Skeletal muscle satellite cell (primary cell): ENCODE results near the gene MMP13.

Source experiments
- H3K27me3 ChIP-seq: 2 replicates; pipeline ENCODE4 v1.7.0; 2013; ENCODE audit warnings: low read length; ENCODE audit not compliant: control insufficient read depth, insufficient read depth
- H3K36me3 ChIP-seq: 2 replicates; pipeline ENCODE4 v1.7.0; 2013; ENCODE audit warnings: mild to moderate bottlenecking, control low read depth, low read length; ENCODE audit not compliant: insufficient read depth
- H3K4me1 ChIP-seq: 2 replicates; pipeline ENCODE4 v1.7.0; 2013; ENCODE audit warnings: low read length; ENCODE audit not compliant: control insufficient read depth, insufficient read depth
- H3K4me2 ChIP-seq: 2 replicates; pipeline ENCODE4 v1.7.0; 2013; ENCODE audit warnings: mild to moderate bottlenecking, low read length
- H3K4me3 ChIP-seq: 2 replicates; pipeline ENCODE4 v1.7.0; 2013; ENCODE audit warnings: low read length
- H3K9ac ChIP-seq: 2 replicates; pipeline ENCODE4 v1.7.0; 2013; ENCODE audit warnings: mild to moderate bottlenecking, low read depth, low read length, moderate library complexity
- H3K9me3 ChIP-seq: replicated peaks from 2 replicates; pipeline ENCODE4 v1.7.0; 2013; ENCODE audit warnings: mild to moderate bottlenecking, control low read depth, low read length

The MMP13 gene

DNA sequence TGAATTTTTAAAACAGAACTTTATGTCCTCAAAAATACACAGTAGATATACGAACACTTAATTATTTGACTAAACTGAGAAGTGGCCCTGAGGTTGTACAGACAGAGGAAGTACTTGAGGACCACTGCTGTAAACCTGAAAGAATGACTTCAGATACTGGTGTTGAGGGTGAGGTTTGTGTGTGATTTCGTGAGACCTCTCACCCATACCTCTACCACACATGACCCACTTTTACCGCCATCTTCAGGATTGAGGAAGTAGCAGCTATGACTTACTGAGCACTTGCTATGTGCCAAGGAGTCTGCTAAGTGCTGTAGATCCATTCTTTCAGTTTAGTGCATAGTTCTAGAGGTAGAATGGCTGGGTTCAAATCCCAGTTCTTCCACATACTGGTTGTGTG lies 21.9 kb downstream of the MMP13 start:
- Histone ChIP-seq H3K4me2 (no peak overlapping the region), H3K4me3 (no peak overlapping the region), H3K4me1 (no peaks in the 10 kb centered on the region)

DNA sequence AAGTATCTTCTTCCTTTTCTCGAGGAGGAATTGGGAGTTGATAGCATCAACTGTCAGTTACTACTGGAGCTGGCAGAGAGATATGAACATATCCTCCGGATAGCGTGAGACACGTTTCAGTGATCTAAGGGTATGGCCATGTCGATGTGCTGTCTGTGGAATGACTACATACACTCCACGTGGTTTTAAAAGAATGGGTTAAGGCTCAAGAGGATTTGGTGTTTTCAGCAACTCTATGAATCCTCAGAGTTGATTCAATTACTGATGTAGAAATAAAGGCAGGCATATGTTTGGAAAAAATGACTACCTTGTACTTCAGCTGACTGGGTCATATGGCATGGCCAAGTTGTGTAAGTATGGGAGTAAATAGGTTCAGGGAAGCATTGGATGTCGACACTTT lies 22.9 kb downstream of the MMP13 start:
- Histone ChIP-seq H3K27me3 (peaks cover 51% of the 10 kb centered on the region), H3K4me1 (no peaks in the 10 kb centered on the region), H3K36me3 (no peaks in the 10 kb centered on the region), H3K9ac (no peak overlapping the region), H3K9me3 (no peaks in the 10 kb centered on the region), H3K4me2 (no peak overlapping the region), H3K4me3 (no peak overlapping the region)

More for the DNA sequence above, 21.9 kb downstream of the MMP13 start:
- Histone ChIP-seq H3K36me3 (no peaks in the 10 kb centered on the region), H3K27me3 (peaks cover 49% of the 10 kb centered on the region), H3K9ac (no peak overlapping the region), H3K9me3 (no peaks in the 10 kb centered on the region)

DNA sequence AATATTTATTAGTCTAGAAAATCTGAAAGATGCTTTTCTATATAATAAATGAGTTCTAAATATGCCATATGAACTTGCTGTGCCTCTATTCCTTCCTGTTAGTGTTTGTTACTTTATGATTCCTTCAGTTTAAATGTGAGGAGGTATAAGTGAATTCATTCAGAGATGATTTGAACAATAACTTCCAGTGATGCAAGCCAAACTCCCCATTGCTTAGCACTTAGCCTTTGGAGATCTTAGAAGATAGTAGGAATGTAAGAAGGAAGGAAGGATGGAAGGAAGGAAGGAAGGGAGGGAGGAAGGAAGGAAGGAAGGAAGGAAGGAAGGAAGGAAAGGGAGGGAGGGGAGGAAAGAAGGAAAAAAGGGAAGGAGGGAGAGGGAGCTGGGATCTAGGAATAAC lies 25.1 kb downstream of the MMP13 start:
- no peak overlapping the region for H3K9ac ChIP-seq
- no peaks in the 10 kb centered on the region for H3K9me3 ChIP-seq
- no peak overlapping the region for H3K4me2 ChIP-seq
- H3K4me1 ChIP-seq = no peaks in the 10 kb centered on the region
- H3K36me3 ChIP-seq = no peaks in the 10 kb centered on the region
- peaks cover 56% of the 10 kb centered on the region for H3K27me3 ChIP-seq
- H3K4me3 ChIP-seq = no peak overlapping the region

DNA sequence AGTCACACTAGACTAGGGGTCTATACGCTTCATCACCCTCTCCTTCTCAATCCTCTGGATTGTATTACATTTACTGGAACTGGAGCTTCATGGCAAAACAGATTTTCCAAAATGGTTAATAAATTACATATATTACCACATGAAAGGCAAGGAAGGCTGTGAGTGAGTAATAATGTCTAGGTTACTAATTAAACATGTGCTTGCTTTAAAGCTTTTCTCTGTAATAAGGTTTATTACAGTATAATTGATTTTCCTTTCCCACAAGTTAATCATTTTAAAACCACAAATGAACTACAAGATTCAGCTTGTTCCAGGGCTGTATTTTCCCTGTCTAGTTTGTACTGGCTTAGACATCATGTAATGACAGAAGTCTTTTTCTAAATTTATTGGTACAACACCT lies 25.6 kb downstream of the MMP13 start:
- H3K4me2 ChIP-seq = no peak overlapping the region
- H3K36me3 ChIP-seq = no peaks in the 10 kb centered on the region
- H3K27me3 ChIP-seq = peaks cover 56% of the 10 kb centered on the region
- H3K9me3 ChIP-seq = no peaks in the 10 kb centered on the region
- no peaks in the 10 kb centered on the region for H3K4me1 ChIP-seq
- no peak overlapping the region for H3K9ac ChIP-seq
- H3K4me3 ChIP-seq = no peak overlapping the region

DNA sequence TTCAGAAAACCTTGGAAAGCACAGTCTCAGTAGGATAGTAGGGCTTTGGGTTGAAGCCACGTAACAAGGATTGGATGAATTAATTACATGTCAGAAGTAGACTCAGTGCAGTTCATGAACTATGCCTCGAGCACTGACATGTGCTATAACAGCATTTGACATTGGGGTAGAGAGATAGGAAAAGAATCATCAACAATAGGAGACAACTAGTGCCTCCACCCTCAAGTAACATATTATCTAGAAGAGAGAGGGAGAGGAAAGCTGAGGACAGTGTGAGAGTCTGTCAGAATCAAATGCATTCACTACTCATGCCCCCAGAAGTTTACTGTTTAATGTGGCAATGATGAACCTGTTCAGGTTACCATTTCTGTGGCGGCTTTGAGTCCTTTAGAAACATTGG lies 26.4 kb downstream of the MMP13 start:
- no peak overlapping the region for H3K4me2 ChIP-seq

DNA sequence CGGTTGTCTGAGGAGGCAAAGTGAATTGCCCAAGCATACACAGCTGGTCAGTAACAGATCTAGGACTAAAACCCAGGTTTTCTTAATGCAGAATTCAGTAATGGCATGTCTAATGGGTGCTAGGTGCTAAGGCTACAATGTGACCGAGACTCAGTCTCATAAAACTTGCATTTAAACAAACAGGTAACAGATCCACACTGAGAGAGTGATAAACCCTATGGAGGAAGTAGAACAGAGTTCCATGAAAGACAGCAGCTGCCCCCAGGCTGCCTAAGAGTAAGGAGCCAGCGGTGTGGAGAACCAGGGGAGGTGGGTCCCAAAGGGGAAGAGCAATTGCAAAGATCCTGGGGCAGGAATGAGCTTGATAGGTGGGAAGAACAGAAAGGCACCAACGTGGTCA lies 27.3 kb downstream of the MMP13 start:
- H3K9me3 ChIP-seq = no peaks in the 10 kb centered on the region

More for the DNA sequence above, 26.4 kb downstream of the MMP13 start:
- no peak overlapping the region for H3K4me3 ChIP-seq
- H3K4me1 ChIP-seq = no peaks in the 10 kb centered on the region
- no peaks in the 10 kb centered on the region for H3K9me3 ChIP-seq
- no peak overlapping the region for H3K9ac ChIP-seq
- no peaks in the 10 kb centered on the region for H3K36me3 ChIP-seq
- H3K27me3 ChIP-seq = peaks cover 56% of the 10 kb centered on the region

DNA sequence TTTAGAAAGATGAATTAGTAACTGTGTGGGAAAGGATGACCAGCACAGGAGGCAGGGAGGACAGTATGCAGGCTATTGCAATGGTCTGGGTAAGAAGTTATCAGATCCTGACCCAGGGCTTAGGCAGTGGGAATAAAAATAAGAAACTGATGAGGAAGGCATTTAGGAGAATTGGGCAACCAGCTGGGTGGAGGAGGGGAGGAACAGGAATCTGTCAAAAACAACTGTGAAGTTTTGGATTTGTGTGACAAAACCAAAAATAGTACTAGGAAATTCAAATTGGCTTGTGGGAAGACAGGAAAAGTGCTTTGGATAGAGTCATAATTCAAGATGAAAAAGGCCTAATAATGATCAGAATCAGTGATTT lies 27.9 kb downstream of the MMP13 start:
- Histone ChIP-seq H3K4me2 (no peak overlapping the region), H3K27me3 (peaks cover 44% of the 10 kb centered on the region), H3K4me1 (no peaks in the 10 kb centered on the region), H3K4me3 (no peak overlapping the region), H3K9me3 (no peaks in the 10 kb centered on the region), H3K36me3 (no peaks in the 10 kb centered on the region), H3K9ac (no peak overlapping the region)

More for the DNA sequence above, 27.3 kb downstream of the MMP13 start:
- no peak overlapping the region for H3K4me2 ChIP-seq
- peaks cover 50% of the 10 kb centered on the region for H3K27me3 ChIP-seq
- H3K4me3 ChIP-seq = no peak overlapping the region
- no peaks in the 10 kb centered on the region for H3K36me3 ChIP-seq
- H3K9ac ChIP-seq = no peak overlapping the region
- H3K4me1 ChIP-seq = no peaks in the 10 kb centered on the region

DNA sequence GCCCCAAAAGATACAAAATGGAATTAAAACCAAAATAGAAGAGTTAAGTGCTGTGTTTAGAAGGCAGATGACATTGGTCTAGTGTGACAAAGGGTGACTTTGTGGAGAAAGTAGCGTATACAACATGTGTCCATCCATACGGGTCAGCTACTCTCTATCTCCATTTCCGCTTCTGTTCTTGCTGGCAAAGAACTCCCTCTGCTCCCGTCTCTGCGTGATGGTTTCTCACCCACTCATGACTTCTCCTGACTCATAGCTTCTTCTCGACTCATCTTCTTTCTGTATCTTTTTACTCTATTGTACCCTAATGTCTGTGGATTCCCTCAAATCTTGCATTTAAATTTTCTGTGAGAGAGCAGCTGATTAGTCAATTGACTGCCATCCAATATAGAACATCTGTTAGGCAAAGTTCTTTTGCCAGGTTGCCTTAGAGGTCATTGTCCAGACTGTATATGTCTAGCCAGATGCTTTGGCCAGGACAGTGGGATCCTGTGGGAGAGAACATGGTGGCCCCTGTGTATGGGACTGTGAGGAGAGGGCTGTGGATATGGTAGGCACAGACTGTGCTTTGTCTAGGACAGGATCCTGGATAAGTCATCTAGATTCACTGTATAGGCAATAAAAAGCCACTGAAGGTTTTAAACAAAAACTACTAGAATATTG lies 28.4 kb downstream of the MMP13 start:
- Histone ChIP-seq H3K36me3 (no peaks in the 10 kb centered on the region), H3K4me2 (no peak overlapping the region), H3K4me1 (no peaks in the 10 kb centered on the region), H3K9me3 (no peaks in the 10 kb centered on the region), H3K9ac (no peak overlapping the region), H3K4me3 (no peak overlapping the region), H3K27me3 (peaks cover 39% of the 10 kb centered on the region)

DNA sequence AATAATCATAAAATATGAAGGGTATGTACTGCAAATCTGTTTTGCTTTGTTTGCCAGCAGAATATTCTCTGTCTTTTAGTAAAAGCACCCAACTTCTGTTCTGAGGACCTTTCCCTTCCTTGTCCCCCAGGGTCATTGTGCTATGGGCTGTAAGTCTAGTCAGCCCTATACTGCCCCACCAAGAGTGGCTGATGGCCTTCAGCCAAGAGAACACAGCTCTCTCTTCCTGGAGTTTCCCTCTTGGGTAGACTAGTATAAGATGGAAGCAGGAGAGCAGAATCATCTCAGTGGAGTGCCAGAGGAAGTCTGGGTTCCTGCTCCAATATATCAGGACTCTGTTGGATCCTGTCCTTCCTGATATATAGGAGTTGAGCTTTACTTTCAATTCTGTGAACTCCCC lies 29.0 kb downstream of the MMP13 start:
- H3K4me2 ChIP-seq = no peak overlapping the region
- no peak overlapping the region for H3K9ac ChIP-seq
- H3K36me3 ChIP-seq = no peaks in the 10 kb centered on the region
- H3K4me3 ChIP-seq = no peak overlapping the region
- H3K9me3 ChIP-seq = no peaks in the 10 kb centered on the region
- H3K27me3 ChIP-seq = peaks cover 33% of the 10 kb centered on the region
- no peaks in the 10 kb centered on the region for H3K4me1 ChIP-seq

DNA sequence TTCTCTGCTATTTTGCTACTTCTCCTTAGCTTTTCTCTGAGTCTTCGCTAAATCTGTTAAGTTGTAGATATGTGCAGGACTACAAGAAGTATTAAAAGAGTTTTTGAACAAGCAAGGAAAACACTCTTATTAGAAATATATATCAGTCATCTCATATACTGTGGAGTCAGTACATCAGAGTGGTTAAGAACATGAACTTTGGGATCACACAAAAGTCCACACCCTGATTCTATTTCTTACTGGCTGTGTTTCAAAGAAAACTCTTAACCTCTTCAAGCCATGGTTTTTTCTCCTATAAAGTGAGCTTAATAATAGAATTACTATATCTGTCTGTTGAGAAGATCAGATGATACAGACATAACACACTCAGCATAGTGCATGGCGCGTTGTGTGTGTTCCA lies 29.5 kb downstream of the MMP13 start:
- Histone ChIP-seq H3K9me3 (no peaks in the 10 kb centered on the region), H3K4me3 (no peak overlapping the region), H3K9ac (no peak overlapping the region), H3K4me1 (no peaks in the 10 kb centered on the region), H3K4me2 (no peak overlapping the region), H3K36me3 (no peaks in the 10 kb centered on the region), H3K27me3 (peaks cover 28% of the 10 kb centered on the region)

DNA sequence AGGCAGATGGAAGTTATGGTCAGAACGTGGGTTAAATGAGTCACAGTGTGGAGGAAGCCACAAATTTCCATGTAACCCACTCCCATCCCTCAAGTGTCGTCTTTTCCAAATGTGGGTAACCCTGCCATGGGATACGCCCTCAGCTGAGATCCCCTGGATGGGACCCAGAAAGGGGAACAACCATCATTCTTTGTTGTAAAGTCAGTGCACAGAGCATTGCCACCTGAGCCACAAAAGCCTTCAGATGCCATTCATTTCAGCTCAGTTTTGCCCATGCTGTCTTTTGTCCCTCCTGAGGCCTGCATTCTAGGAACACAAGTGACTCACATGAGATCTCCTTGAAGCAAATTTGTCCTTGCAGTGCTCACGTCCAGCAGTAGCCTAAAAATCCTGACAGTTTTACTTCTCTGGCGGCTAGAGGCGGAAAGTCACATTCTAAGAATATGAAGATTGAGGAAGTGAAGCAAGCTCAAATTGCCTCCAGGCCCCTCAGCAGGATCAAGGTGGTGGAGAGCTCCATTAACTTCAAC lies 30.6 kb downstream of the MMP13 start:
- H3K9me3 ChIP-seq = no peaks in the 10 kb centered on the region
- H3K9ac ChIP-seq = no peak overlapping the region
- H3K4me3 ChIP-seq = no peak overlapping the region
- H3K4me2 ChIP-seq = no peak overlapping the region
- H3K27me3 ChIP-seq = peaks cover 19% of the 10 kb centered on the region
- no peaks in the 10 kb centered on the region for H3K4me1 ChIP-seq
- H3K36me3 ChIP-seq = no peaks in the 10 kb centered on the region

DNA sequence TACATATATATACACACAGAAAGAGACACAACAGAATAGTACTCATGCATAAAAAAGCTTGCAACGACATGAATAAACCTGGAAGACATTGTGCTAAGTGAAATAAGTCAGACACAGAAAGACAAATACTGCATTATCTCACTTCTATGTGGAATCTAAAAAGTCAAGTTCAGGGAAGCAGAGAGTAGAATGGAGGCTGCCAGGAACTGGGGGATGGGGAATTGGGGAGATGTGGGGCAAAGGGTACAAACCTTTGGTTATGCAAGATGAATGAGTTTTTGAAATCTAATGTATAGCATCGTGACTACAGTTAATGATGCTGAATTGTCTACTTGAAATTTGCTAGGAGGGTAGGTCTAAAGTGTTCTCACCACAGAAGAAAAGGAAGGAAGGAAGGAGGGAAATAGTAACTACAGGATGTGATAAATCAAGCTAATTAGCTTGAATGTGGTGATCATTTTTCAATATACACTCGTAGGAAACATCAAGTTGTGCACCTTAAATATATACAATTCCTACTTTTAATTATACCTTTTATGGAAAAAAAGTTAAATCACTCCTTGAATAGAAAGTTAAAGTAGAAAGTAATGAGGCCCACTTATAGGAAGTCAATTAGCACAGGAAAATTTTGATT lies 33.8 kb downstream of the MMP13 start:
- Histone ChIP-seq H3K4me3 (no peak overlapping the region), H3K4me1 (no peaks in the 10 kb centered on the region), H3K9me3 (no peaks in the 10 kb centered on the region), H3K9ac (no peak overlapping the region), H3K4me2 (no peak overlapping the region), H3K36me3 (no peaks in the 10 kb centered on the region), H3K27me3 (peaks cover 4% of the 10 kb centered on the region)
